ENCODE measurements around the gene VPS37D. TPM values are rescaled to one million over a fixed set of nuclear protein-coding genes. Genes with fewer than 3 reads are reported as not detected.

VPS37D gene
- polyA plus RNA-seq, 1 donor from 2014 or later = 52.7 TPM

DNA sequence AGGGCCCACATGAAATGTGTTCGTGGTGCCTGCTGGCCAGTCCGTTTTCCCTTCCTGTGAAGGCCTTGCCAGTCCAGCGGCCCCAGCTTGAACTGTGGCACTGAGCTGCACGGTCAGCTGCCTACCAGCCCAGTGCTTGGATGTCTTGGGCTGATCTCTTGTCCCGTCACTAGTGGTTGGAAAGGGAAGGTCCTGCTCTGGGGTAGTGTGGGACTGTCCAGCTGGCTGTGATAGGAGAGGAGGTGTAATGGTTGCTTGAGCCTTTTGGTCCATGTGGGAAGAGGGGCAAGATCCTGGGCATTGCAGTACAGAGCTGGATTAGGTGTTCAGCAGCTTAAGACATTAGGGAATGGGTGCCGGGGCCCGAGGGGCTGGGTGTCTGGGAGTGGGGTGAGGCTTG is 30.8 kb downstream of the VPS37D start:
- TF ChIP-seq EP300 (conservative IDR thresholded peaks at IDR 0.05; ENCODE audit: poor library complexity, severe bottlenecking) = no peak
- no peak for TF ChIP-seq RAD21 (conservative IDR thresholded peaks at IDR 0.05)
- TF ChIP-seq POLR2AphosphoS5 (IDR thresholded peaks at IDR 0.05) = no peak
- no peak for TF ChIP-seq MXI1 (conservative IDR thresholded peaks at IDR 0.05; ENCODE audit: poor library complexity, severe bottlenecking)
- no peak for TF ChIP-seq TAF1 (IDR thresholded peaks at IDR 0.05; ENCODE audit: low read depth)
- TF ChIP-seq, protein P1, sequence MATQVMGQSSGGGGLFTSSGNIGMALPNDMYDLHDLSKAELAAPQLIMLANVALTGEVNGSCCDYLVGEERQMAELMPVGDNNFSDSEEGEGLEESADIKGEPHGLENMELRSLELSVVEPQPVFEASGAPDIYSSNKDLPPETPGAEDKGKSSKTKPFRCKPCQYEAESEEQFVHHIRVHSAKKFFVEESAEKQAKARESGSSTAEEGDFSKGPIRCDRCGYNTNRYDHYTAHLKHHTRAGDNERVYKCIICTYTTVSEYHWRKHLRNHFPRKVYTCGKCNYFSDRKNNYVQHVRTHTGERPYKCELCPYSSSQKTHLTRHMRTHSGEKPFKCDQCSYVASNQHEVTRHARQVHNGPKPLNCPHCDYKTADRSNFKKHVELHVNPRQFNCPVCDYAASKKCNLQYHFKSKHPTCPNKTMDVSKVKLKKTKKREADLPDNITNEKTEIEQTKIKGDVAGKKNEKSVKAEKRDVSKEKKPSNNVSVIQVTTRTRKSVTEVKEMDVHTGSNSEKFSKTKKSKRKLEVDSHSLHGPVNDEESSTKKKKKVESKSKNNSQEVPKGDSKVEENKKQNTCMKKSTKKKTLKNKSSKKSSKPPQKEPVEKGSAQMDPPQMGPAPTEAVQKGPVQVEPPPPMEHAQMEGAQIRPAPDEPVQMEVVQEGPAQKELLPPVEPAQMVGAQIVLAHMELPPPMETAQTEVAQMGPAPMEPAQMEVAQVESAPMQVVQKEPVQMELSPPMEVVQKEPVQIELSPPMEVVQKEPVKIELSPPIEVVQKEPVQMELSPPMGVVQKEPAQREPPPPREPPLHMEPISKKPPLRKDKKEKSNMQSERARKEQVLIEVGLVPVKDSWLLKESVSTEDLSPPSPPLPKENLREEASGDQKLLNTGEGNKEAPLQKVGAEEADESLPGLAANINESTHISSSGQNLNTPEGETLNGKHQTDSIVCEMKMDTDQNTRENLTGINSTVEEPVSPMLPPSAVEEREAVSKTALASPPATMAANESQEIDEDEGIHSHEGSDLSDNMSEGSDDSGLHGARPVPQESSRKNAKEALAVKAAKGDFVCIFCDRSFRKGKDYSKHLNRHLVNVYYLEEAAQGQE (IDR thresholded peaks at IDR 0.05; ENCODE audit: borderline replicate concordance) = no peak
- TF ChIP-seq, protein P2, sequence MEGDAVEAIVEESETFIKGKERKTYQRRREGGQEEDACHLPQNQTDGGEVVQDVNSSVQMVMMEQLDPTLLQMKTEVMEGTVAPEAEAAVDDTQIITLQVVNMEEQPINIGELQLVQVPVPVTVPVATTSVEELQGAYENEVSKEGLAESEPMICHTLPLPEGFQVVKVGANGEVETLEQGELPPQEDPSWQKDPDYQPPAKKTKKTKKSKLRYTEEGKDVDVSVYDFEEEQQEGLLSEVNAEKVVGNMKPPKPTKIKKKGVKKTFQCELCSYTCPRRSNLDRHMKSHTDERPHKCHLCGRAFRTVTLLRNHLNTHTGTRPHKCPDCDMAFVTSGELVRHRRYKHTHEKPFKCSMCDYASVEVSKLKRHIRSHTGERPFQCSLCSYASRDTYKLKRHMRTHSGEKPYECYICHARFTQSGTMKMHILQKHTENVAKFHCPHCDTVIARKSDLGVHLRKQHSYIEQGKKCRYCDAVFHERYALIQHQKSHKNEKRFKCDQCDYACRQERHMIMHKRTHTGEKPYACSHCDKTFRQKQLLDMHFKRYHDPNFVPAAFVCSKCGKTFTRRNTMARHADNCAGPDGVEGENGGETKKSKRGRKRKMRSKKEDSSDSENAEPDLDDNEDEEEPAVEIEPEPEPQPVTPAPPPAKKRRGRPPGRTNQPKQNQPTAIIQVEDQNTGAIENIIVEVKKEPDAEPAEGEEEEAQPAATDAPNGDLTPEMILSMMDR (IDR thresholded peaks at IDR 0.05; ENCODE audit: poor library complexity, severe bottlenecking) = no peak
- TF ChIP-seq SMC3 (conservative IDR thresholded peaks at IDR 0.05; ENCODE audit: poor library complexity) = no peak
- TF ChIP-seq EZH2 (IDR thresholded peaks at IDR 0.05; ENCODE audit: borderline replicate concordance, insufficient read depth, low read length, poor library complexity, severe bottlenecking) = no peak
- no peak overlapping the region for H3K27ac ChIP-seq (ENCODE audit: low read length)
- no peak overlapping the region for H3K9ac ChIP-seq (ENCODE audit: low read length)
- H3F3A ChIP-seq (ENCODE audit: insufficient read depth, low read length, poor library complexity, severe bottlenecking) = no peaks in the 10 kb centered on the region
- H3K27me3 ChIP-seq (ENCODE audit: insufficient read depth, low read depth, low read length) = no peaks in the 10 kb centered on the region
- H3K9me2 ChIP-seq (ENCODE audit: insufficient read depth, low read length) = no peaks in the 10 kb centered on the region
- H2AFZ ChIP-seq (ENCODE audit: low read depth, low read length) = no peak overlapping the region
- no peaks in the 10 kb centered on the region for H4K20me1 ChIP-seq (ENCODE audit: insufficient read depth)
- H3K9me3 ChIP-seq (ENCODE audit: low read length) = no peaks in the 10 kb centered on the region
- H3K4me3 ChIP-seq (ENCODE audit: low read length) = no peak overlapping the region
- no peaks in the 10 kb centered on the region for H3K79me2 ChIP-seq (replicated peaks; ENCODE audit: insufficient read depth, low read length)
- H3K36me3 ChIP-seq (ENCODE audit: insufficient read depth, low read length) = no peaks in the 10 kb centered on the region
- no peak overlapping the region for H3K4me2 ChIP-seq (ENCODE audit: low read length)

GRCh38 chr7:73699370-73700068 is 31.9 kb downstream of the VPS37D start:
- H3K9me2 ChIP-seq (ENCODE audit: insufficient read depth, low read length) = no peaks in the 10 kb centered on the region
- H3K27ac ChIP-seq (ENCODE audit: low read length) = no peak overlapping the region
- H3K79me2 ChIP-seq (replicated peaks; ENCODE audit: insufficient read depth, low read length) = no peaks in the 10 kb centered on the region
- no peak overlapping the region for H2AFZ ChIP-seq (ENCODE audit: low read depth, low read length)
- no peaks in the 10 kb centered on the region for H3K9me3 ChIP-seq (ENCODE audit: low read length)
- H3K9ac ChIP-seq (ENCODE audit: low read length) = no peak overlapping the region
- no peak overlapping the region for H3K4me2 ChIP-seq (ENCODE audit: low read length)
- no peaks in the 10 kb centered on the region for H4K20me1 ChIP-seq (ENCODE audit: insufficient read depth)
- H3K27me3 ChIP-seq (ENCODE audit: insufficient read depth, low read depth, low read length) = no peaks in the 10 kb centered on the region
- no peak for TF ChIP-seq SMC3 (conservative IDR thresholded peaks at IDR 0.05; ENCODE audit: poor library complexity)
- TF ChIP-seq POLR2AphosphoS5 (IDR thresholded peaks at IDR 0.05) = no peak
- TF ChIP-seq MXI1 (conservative IDR thresholded peaks at IDR 0.05; ENCODE audit: poor library complexity, severe bottlenecking) = no peak
- TF ChIP-seq, protein P2 (IDR thresholded peaks at IDR 0.05; ENCODE audit: poor library complexity, severe bottlenecking) = no peak
- no peak for TF ChIP-seq RAD21 (conservative IDR thresholded peaks at IDR 0.05)
- no peak for TF ChIP-seq EP300 (conservative IDR thresholded peaks at IDR 0.05; ENCODE audit: poor library complexity, severe bottlenecking)
- TF ChIP-seq, protein P1 (IDR thresholded peaks at IDR 0.05; ENCODE audit: borderline replicate concordance) = no peak
- no peak for TF ChIP-seq EZH2 (IDR thresholded peaks at IDR 0.05; ENCODE audit: borderline replicate concordance, insufficient read depth, low read length, poor library complexity, severe bottlenecking)
- no peak for TF ChIP-seq TAF1 (IDR thresholded peaks at IDR 0.05; ENCODE audit: low read depth)
- H3K36me3 ChIP-seq (ENCODE audit: insufficient read depth, low read length) = no peaks in the 10 kb centered on the region
- H3K4me3 ChIP-seq (ENCODE audit: low read length) = no peak overlapping the region
- H3F3A ChIP-seq (ENCODE audit: insufficient read depth, low read length, poor library complexity, severe bottlenecking) = no peaks in the 10 kb centered on the region
